Right cardiac atrium (tissue), 5 donors: ENCODE measurements around the gene METTL9. TPM values are rescaled to one million over a fixed set of nuclear protein-coding genes. Genes with fewer than 3 reads are reported as not detected.

Experiments
- polyA plus RNA-seq: library from polyadenylated mRNA; stranded (reverse); fragments of 200-250 nt; gene quantifications from one replicate; pipeline ENCODE4 v1.2.3, GENCODE V29; 2013
- total RNA-seq, 4 donors: library from RNA; stranded (reverse); fragmentation: NEBNext Ultra II Directional; extraction: Animal tissue kit (Norgen Biotek cat#: 25700); gene quantifications; one replicate each; pipeline ENCODE4 v1.2.1, GENCODE V29; 2021
- donor health status: healthy with polysubstance abuse.
- donor health status: DM: no; HTN: yes; CAD: no.
- donor health status: DM: no; HTN: no; CAD: no.
- donor health status: DM: no; HTN: yes; CAD: no; lungs with severe emphysema.
- donor health status: DM: yes; HTN: yes; CAD: no.

The METTL9 gene
- total and polyA plus RNA-seq, 5 donors = 31.5 to 63.2 (median 59.5) TPM

Other genes starting within 250 kb of the METTL9 start
- 1 to 10 TPM; 1.4 to 4.3 (median 2.4) TPM for gene IGSF6, start 53.0 kb downstream of the METTL9 start, total RNA-seq
- 0.88 TPM for gene IGSF6, start 53.0 kb downstream of the METTL9 start, polyA plus RNA-seq
- gene OTOA, start 64.4 kb downstream of the METTL9 start, total RNA-seq = not detected
- 0.07 TPM for gene OTOA, start 64.4 kb downstream of the METTL9 start, polyA plus RNA-seq